IMR-90 (cell line): ENCODE results near the gene TRAPPC3. TPM values are rescaled to one million over a fixed set of nuclear protein-coding genes. Genes with fewer than 3 reads are reported as not detected.

Source experiments
- ATAC-seq: fragments of 200-7000 bp; cut with Tn5 transposase; 2 replicates; pipeline ENCODE4 v1.9.1; 2020; ENCODE audit warnings: low read depth, mild to moderate bottlenecking, moderate library complexity
- BruUV-seq: library from RNA; stranded (reverse); fragments of 400-500 nt; replicated peaks from 2 replicates; lab custom pipeline; 2021; lab: Mats Ljungman, UMichigan
- CTCF ChIA-PET: fragments of 300-600 bp; formaldehyde crosslinking; extraction: SDS; loops from one replicate; lab custom pipeline; 2021; ENCODE audit warnings: antibody characterized with exemption; lab: Yijun Ruan, JAX
- POLR2A ChIA-PET: fragments of 300-600 bp; sonication (Branson Sonifier 250); formaldehyde crosslinking; loops from one replicate; lab custom pipeline; 2022; ENCODE audit warnings: antibody characterized with exemption; ENCODE audit not compliant: unreplicated experiment; lab: Charles Lee
- DNase-seq: peaks from one replicate; pipeline ENCODE4 v3.0.0; 2013
- H2AFZ ChIP-seq: replicated peaks from 2 replicates; pipeline ENCODE3; 2013; ENCODE audit warnings: low read length, mild to moderate bottlenecking; ENCODE audit not compliant: poor library complexity
- H2AK5ac ChIP-seq: 2 replicates; pipeline ENCODE4 v1.6.1; 2013; ENCODE audit warnings: low read depth, low read length, inconsistent platforms
- H2AK9ac ChIP-seq: replicated peaks from 2 replicates; pipeline ENCODE3; 2013; ENCODE audit warnings: mild to moderate bottlenecking, low read depth, low read length, moderate library complexity; ENCODE audit not compliant: poor library complexity
- H2BK120ac ChIP-seq: 2 replicates; pipeline ENCODE4 v1.6.1; 2013; ENCODE audit warnings: low read depth, low read length, inconsistent platforms
- H2BK15ac ChIP-seq: 3 replicates; pipeline ENCODE4 v1.6.1; 2013; ENCODE audit warnings: low read depth, low read length, inconsistent platforms
- H2BK20ac ChIP-seq: 2 replicates; pipeline ENCODE4 v1.6.1; 2013; ENCODE audit warnings: low read depth, mild to moderate bottlenecking, inconsistent platforms, low read length, moderate library complexity
- H2BK5ac ChIP-seq: 2 replicates; pipeline ENCODE4 v1.6.1; 2013; ENCODE audit warnings: mild to moderate bottlenecking, low read depth, low read length, inconsistent platforms; ENCODE audit not compliant: poor library complexity, severe bottlenecking
- H3K14ac ChIP-seq: replicated peaks from 2 replicates; pipeline ENCODE4 v1.6.1; 2013; ENCODE audit warnings: low read depth, low read length, inconsistent platforms
- H3K18ac ChIP-seq: 2 replicates; pipeline ENCODE4 v1.6.1; 2013; ENCODE audit warnings: low read depth, low read length, control low read depth
- H3K23ac ChIP-seq: 2 replicates; pipeline ENCODE4 v1.6.1; 2013; ENCODE audit warnings: low read depth, low read length, inconsistent platforms
- H3K27ac ChIP-seq: 2 replicates; pipeline ENCODE4 v1.5.1; 2013; ENCODE audit warnings: mild to moderate bottlenecking, control low read depth, low read length; ENCODE audit not compliant: insufficient read depth
- H3K27me3 ChIP-seq: 2 replicates; pipeline ENCODE4 v1.6.1; 2013; ENCODE audit warnings: low read length; ENCODE audit not compliant: control insufficient read depth, insufficient read depth
- H3K36me3 ChIP-seq: 2 replicates; pipeline ENCODE4 v1.6.1; 2013; ENCODE audit warnings: low read length, mixed read lengths; ENCODE audit not compliant: control insufficient read depth, insufficient read depth
- H3K4ac ChIP-seq: 2 replicates; pipeline ENCODE4 v1.6.1; 2013; ENCODE audit warnings: low read depth, low read length, inconsistent platforms
- H3K4me1 ChIP-seq: 2 replicates; pipeline ENCODE4 v1.6.1; 2013; ENCODE audit warnings: low read length, mixed read lengths; ENCODE audit not compliant: control insufficient read depth, insufficient read depth
- H3K4me2 ChIP-seq: 2 replicates; pipeline ENCODE4 v1.6.1; 2013; ENCODE audit warnings: low read depth, mild to moderate bottlenecking, control low read depth, low read length, moderate library complexity
- H3K4me3 ChIP-seq: 2 replicates; pipeline ENCODE4 v1.5.1; 2013; ENCODE audit warnings: low read depth, mild to moderate bottlenecking, control low read depth, low read length, moderate library complexity; ENCODE audit not compliant: insufficient read depth
- H3K56ac ChIP-seq: 2 replicates; pipeline ENCODE4 v1.6.1; 2013; ENCODE audit warnings: low read length, inconsistent platforms; ENCODE audit not compliant: insufficient read depth; ENCODE audit errors: extremely low read depth
- H3K79me1 ChIP-seq, 2 experiments: 2 replicates each; pipeline ENCODE4 v1.6.1; 2013; ENCODE audit warnings: low read length in 2 of 2, inconsistent platforms in 1 of 2, low read depth in 1 of 2
- H3K9ac ChIP-seq: 2 replicates; pipeline ENCODE4 v1.6.1; 2013; ENCODE audit warnings: low read depth, low read length, control low read depth
- H3K9me1 ChIP-seq: 2 replicates; pipeline ENCODE4 v1.6.1; 2013; ENCODE audit warnings: low read length, inconsistent platforms; ENCODE audit not compliant: insufficient read depth
- H3K9me3 ChIP-seq: 2 replicates; pipeline ENCODE4 v1.6.1; 2013; ENCODE audit warnings: low read length; ENCODE audit not compliant: control insufficient read depth, insufficient read depth
- H4K20me1 ChIP-seq: 2 replicates; pipeline ENCODE4 v1.6.1; 2013; ENCODE audit warnings: low read length, inconsistent platforms; ENCODE audit not compliant: insufficient read depth
- H4K5ac ChIP-seq: 2 replicates; pipeline ENCODE4 v1.6.1; 2013; ENCODE audit warnings: mild to moderate bottlenecking, low read depth, low read length, control low read depth
- H4K8ac ChIP-seq, 2 experiments: 2 replicates each; pipeline ENCODE4 v1.6.1; 2013; ENCODE audit warnings: low read depth in 2 of 2, low read length in 2 of 2, control low read depth in 1 of 2, inconsistent platforms in 1 of 2
- H4K91ac ChIP-seq: 2 replicates; pipeline ENCODE4 v1.6.1; 2013; ENCODE audit warnings: low read depth, low read length, inconsistent platforms; ENCODE audit not compliant: insufficient read depth
- BHLHE40 ChIP-seq: fragments of 150-350 bp; IDR thresholded peaks from 2 replicates; pipeline ENCODE4 v1.6.1; 2016; ENCODE audit warnings: mild to moderate bottlenecking, low read depth, low read length
- CEBPB ChIP-seq: IDR thresholded peaks from 2 replicates; pipeline ENCODE4 v1.6.1; 2012; ENCODE audit warnings: low read depth, low read length, improper control_type of control experiment
- CHD1 ChIP-seq: IDR thresholded peaks from 2 replicates; pipeline ENCODE4 v1.6.1; 2012; ENCODE audit warnings: low read depth, low read length, improper control_type of control experiment
- CTCF ChIP-seq: conservative IDR thresholded peaks from 2 replicates; pipeline ENCODE4 v1.5.1; 2012; ENCODE audit warnings: mild to moderate bottlenecking, low read depth, low read length, improper control_type of control experiment
- ELK1 ChIP-seq: fragments of 150-350 bp; IDR thresholded peaks from 2 replicates; pipeline ENCODE4 v1.6.1; 2016; ENCODE audit warnings: low read depth, mild to moderate bottlenecking, low read length, moderate library complexity, borderline replicate concordance
- FOS ChIP-seq: fragments of 150-350 bp; IDR thresholded peaks from 2 replicates; pipeline ENCODE4 v1.6.1; 2016; ENCODE audit warnings: low read depth, low read length
- MAFK ChIP-seq: IDR thresholded peaks from 2 replicates; pipeline ENCODE4 v1.6.1; 2012; ENCODE audit warnings: low read depth, low read length, improper control_type of control experiment
- MAZ ChIP-seq: IDR thresholded peaks from 2 replicates; pipeline ENCODE4 v1.6.1; 2012; ENCODE audit warnings: low read depth, mild to moderate bottlenecking, low read length, improper control_type of control experiment, moderate library complexity, borderline replicate concordance
- MXI1 ChIP-seq: IDR thresholded peaks from 2 replicates; pipeline ENCODE4 v1.6.1; 2012; ENCODE audit warnings: low read depth, mild to moderate bottlenecking, low read length, moderate library complexity, borderline replicate concordance
- NFE2L2 ChIP-seq: fragments of 150-350 bp; IDR thresholded peaks from 2 replicates; pipeline ENCODE4 v1.6.1; 2016; ENCODE audit warnings: low read depth, mild to moderate bottlenecking, low read length
- POLR2A ChIP-seq: IDR thresholded peaks from 2 replicates; pipeline ENCODE4 v1.6.1; 2012; ENCODE audit warnings: mild to moderate bottlenecking, low read depth, low read length
- RCOR1 ChIP-seq: IDR thresholded peaks from 2 replicates; pipeline ENCODE4 v1.6.1; 2012; ENCODE audit warnings: mild to moderate bottlenecking, low read length, improper control_type of control experiment; ENCODE audit not compliant: insufficient replicate concordance
- RFX5 ChIP-seq: IDR thresholded peaks from 2 replicates; pipeline ENCODE4 v1.8.0; 2012; ENCODE audit warnings: low read depth, mild to moderate bottlenecking, low read length, moderate library complexity
- SMC3 ChIP-seq: fragments of 150-350 bp; IDR thresholded peaks from 2 replicates; pipeline ENCODE4 v1.6.1; 2016; ENCODE audit warnings: low read depth, mild to moderate bottlenecking, antibody characterized with exemption, low read length, moderate library complexity
- WGBS, 2 experiments: methylation state at CpG; one replicate each; pipeline versions ENCODE4 v1.1.5 to v1.1.7; 2013; ENCODE audit warnings: missing lambda C conversion rate in 2 of 2; ENCODE audit not compliant: insufficient read length in 1 of 2; ENCODE audit errors: extremely low coverage in 2 of 2; 5-methylcytosine and 5-hydroxymethylcytosine counted together
- dilution Hi-C: fragments of 300-500 bp; cut with HindIII; formaldehyde crosslinking; loops from one replicate; pipeline ENCODE4 v1.14.3; 2018; ENCODE audit warnings: low sequenced_read_pairs; ENCODE audit not compliant: unreplicated experiment
- in situ Hi-C: fragments of 300-500 bp; cut with MboI; formaldehyde crosslinking; loops from 3 replicates; pipeline ENCODE4 v1.14.3; 2019; ENCODE audit warnings: low sequenced_read_pairs, inconsistent platforms, mixed read lengths
- intact Hi-C: fragments of 100-400 bp; cut with micrococcal nuclease; formaldehyde crosslinking; loops from 2 replicates; pipeline ENCODE4 v1.10.0; 2022
- polyA plus RNA-seq, 3 experiments: library from polyadenylated mRNA; depleted of rRNA; stranded (reverse); fragments of >200 nt; gene quantifications; 2 replicates each; pipeline ENCODE4 v1.2.3, GENCODE V29; 2012; ENCODE audit warnings: low replicate concordance in 1 of 3
- total RNA-seq: library from RNA; depleted of rRNA; stranded (reverse); fragments of >200 nt; gene quantifications from 2 replicates; pipeline ENCODE4 v1.2.3, GENCODE V29; 2012
- TF ChIP-seq, protein P1 (sequence below): fragments of 150-350 bp; IDR thresholded peaks from 2 replicates; pipeline ENCODE4 v1.6.1; 2017; ENCODE audit warnings: mild to moderate bottlenecking, antibody characterized with exemption, low read length, low read depth

TRAPPC3 gene
- total and polyA plus RNA-seq, 2 of the 4 experiments (the other 2 are of a cell fraction): 76.0 to 77.8 TPM

DNA sequence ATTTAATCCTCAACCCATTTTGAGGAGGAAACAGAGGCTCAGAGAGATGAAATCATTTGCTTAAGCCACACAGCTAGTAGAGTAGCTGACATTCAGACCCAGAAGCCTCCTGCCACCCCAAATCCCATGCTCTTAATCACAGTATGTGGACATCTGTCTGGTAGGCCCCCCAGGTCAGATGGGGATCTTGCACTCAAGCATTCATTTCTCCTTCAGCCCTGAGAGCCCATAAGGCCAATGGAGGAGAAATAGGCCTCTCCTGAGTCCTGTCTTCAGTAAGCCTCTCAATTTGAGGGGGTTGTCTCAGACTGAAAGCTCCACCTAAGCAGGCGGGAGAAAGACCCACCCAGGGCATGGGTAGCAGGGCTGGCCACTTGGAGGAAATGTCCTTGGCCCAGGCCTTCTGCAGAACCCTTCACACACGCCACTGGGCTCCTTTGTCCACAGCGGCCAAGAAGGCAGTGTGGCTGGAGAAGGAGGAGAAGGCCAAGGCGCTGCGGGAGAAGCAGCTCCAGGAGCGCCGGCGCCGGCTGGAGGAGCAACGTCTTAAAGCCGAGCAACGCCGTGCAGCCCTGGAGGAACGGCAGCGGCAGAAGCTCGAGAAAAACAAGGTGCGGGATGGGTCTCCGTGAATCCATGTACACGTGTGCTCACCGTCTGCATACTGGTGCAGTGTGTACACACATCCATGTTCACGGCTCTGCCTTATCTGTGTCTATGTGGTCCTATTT, 22.9 kb upstream of the TRAPPC3 start:
- dilution Hi-C loops: no loop called here
- in situ Hi-C loops: no loop called here
- DNase-seq: no peak
- Histone ChIP-seq H2AFZ (no peak overlapping the region), H3K9me3 (no peaks in the 10 kb centered on the region), H2BK15ac (no peak overlapping the region), H4K8ac (peak overlapping the region in 1 of 2 experiments; percentile 71; a peak in 2 of 4 replicates), H3K4ac (peak overlapping the region; percentile 14; the same call in 1 of the 2 replicates), H4K20me1 (peaks cover 83% of the 10 kb centered on the region), H2BK120ac (no peak overlapping the region), H3K9me1 (peaks cover 15% of the 10 kb centered on the region), H3K79me1 (peaks cover 44 to 78% of the 10 kb centered on the region in 2 experiments), H2BK5ac (no peak overlapping the region), H3K4me3 (no peak overlapping the region), H3K18ac (no peak overlapping the region), H3K36me3 (peaks cover 72% of the 10 kb centered on the region), H3K14ac (no peak overlapping the region), H3K56ac (no peak overlapping the region), H3K27ac (no peak overlapping the region), H4K91ac (no peak overlapping the region), H3K9ac (no peak overlapping the region), H2AK5ac (peak overlapping the region; percentile 5; the same call in 1 of the 2 replicates), H3K23ac (peak overlapping the region; percentile 70; the same call in 1 of the 2 replicates), H4K5ac (no peak overlapping the region), H2AK9ac (no peak overlapping the region), H2BK20ac (no peak overlapping the region), H3K27me3 (no peaks in the 10 kb centered on the region), H3K4me1 (peaks cover 7% of the 10 kb centered on the region), H3K4me2 (no peak overlapping the region)
- ChIA-PET CTCF (interaction anchor here (0.6 kb wide), 1 partner anchor 12 kb away, joined by 5 read pairs; no protein-coding TSS in a partner anchor), POLR2A (no interaction called here)
- 91% methylated on average over 4 of the region's 21 CpGs; no CpG with 5 or more reads in 1 of the 2 experiments for WGBS, 2 experiments
- no peak for ATAC-seq
- intact Hi-C loops: no loop called here
- BruUV-seq: no TSS peak
- no peak for TF ChIP-seq BHLHE40
- no peak for TF ChIP-seq MAZ
- TF ChIP-seq NFE2L2: no peak
- no peak for TF ChIP-seq CEBPB
- TF ChIP-seq MXI1: no peak
- no peak for TF ChIP-seq CHD1
- TF ChIP-seq CTCF: no peak
- no peak for TF ChIP-seq FOS
- TF ChIP-seq POLR2A: no peak
- TF ChIP-seq RCOR1: no peak
- TF ChIP-seq MAFK: no peak
- TF ChIP-seq SMC3: no peak
- no peak for TF ChIP-seq ELK1
- no peak for TF ChIP-seq RFX5
- TF ChIP-seq, protein P1, sequence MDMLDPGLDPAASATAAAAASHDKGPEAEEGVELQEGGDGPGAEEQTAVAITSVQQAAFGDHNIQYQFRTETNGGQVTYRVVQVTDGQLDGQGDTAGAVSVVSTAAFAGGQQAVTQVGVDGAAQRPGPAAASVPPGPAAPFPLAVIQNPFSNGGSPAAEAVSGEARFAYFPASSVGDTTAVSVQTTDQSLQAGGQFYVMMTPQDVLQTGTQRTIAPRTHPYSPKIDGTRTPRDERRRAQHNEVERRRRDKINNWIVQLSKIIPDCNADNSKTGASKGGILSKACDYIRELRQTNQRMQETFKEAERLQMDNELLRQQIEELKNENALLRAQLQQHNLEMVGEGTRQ: no peak
